GM03348 (cell line): ENCODE data around the gene PRDM16.
A peak's percentile ranks its signal among the peaks of the same experiment; 100 is the strongest.

Experiments
- DNase-seq: peaks from one replicate; pipeline ENCODE4 v3.0.0; 2012; ENCODE audit warnings: low spot score

Gene PRDM16

DNA sequence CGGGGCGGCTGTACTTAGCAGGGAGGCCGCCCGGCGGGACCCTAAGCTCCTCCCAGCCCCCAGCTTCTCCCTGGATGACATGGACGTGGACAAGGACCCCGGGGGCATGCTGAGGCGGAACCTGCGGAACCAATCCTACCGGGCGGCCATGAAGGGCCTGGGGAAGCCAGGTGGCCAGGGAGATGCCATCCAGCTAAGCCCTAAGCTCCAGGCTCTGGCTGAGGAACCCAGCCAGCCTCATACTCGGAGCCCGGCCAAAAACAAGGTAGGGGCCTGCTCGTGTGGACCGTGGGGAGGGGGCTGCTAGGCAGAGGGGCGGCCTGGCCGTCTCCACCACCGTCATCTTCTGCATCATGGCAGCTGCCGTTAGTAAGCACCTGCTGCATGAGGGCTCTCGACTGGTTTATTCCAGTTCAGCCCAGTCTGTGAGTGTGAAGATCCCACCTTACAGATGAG is 394.4 kb downstream of the PRDM16 start:
- no peak for DNase-seq

GRCh38 chr1:3463891-3464648 is 395.1 kb downstream of the PRDM16 start:
- no peak for DNase-seq

DNA sequence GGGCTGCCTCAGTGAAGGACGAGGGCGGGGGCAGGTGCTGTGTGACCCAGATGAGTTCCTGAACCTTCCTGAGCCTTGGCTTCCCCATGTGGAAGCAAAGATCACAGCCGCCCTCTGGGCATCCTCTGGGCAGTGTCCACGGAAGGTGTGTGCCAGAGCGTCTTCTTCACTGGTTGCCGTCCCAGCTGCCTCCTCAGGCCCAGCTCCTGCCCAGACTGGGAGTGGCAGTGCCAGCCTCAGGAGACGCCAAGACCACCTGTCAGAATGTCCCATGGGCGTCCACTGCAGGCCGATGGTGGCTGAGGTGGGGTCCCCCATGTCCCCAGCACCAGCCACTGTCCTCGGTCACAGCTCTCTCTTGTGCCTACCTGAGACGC is 395.6 kb downstream of the PRDM16 start:
- no peak for DNase-seq

DNA sequence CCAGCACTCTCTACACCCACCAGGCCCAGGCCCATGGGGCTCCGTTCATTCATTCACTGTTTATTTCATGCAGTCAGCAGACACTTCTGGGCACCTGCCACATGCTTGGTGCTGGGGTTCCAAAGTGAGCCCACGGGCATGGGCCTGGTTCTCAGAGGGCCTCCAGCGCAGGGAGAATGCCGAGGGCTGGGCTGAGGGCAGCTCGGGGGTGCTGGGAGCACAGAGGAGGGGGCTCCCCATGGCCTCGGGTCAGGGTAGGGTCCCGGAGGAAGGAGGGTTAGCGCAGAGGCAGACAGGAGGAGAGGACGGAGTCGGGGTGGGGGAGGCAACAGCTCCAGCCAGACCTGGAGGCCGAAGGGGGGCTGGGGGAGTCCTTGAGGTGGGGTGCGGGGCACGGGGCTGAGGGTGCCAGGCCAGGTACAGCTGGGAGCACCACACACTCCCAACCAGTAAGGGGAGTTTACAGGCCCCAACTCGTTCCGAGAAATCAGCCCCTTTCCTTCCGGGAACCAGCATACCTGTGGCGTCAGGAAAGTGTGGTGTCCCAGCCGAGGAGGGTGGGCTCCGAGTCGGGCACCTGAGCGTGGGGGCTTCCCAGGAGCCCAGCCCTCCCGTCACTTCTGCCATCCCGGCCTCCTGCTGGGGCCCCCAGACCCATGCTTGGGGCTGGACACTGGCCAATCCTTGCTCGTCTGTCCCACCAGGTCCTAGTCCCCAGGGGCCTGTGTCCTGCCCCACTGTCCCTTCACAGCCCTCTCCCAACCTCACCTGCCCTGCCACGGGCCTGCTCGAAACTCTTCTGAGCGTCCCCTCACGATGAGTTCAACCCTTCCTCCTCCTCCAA is 396.3 kb downstream of the PRDM16 start:
- no peak for DNase-seq

GRCh38 chr1:3465935-3466321 is 396.9 kb downstream of the PRDM16 start:
- no peak for DNase-seq

- no peak for DNase-seq
Measured at GRCh38 chr1:3466366-3467075, 397.5 kb downstream of the PRDM16 start.

DNA sequence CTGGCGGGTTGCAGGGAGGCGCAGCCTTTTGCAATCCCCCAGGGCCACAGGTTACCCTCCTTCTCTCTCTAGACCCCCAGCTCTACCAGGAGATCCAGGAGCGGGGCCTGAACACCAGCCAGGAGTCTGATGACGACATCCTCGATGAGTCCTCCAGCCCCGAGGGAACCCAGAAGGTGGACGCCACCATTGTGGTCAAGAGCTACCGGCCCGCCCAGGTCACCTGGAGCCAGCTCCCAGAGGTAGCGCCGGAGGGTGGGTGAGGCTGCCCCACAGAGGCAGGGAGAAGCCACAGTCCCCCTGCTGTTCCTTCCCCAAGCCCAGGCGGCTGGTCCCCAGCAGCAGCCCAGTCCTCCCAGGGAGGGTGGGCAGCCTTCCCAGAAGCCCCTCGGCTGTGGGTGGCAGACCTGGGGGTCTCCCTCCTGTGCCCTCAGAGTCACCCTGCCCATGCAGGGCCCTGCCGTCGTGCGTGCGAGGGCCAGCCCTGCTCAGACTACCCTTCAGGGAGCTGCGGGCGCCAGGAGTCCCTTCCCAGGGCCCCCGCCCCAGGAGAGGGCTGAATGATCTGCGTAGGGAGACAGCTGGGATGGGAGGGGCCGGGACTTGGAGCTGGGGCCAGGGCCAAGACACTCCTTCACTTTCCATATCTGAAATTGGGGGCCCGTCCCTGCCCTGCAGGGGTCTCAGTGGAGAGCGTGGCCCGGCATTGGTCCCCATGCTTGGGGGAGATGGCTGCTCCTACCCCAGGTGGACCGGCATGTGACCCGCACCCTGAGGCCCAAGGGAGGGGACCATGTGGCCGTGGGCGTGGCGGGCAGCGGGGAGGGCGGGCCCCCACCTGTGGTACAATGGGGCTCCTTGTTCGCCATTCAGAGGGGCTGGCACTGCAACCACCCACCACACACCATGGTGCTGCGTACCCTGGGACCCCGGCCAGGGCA is 398.4 kb downstream of the PRDM16 start:
- DNase-seq, result no peak

DNA sequence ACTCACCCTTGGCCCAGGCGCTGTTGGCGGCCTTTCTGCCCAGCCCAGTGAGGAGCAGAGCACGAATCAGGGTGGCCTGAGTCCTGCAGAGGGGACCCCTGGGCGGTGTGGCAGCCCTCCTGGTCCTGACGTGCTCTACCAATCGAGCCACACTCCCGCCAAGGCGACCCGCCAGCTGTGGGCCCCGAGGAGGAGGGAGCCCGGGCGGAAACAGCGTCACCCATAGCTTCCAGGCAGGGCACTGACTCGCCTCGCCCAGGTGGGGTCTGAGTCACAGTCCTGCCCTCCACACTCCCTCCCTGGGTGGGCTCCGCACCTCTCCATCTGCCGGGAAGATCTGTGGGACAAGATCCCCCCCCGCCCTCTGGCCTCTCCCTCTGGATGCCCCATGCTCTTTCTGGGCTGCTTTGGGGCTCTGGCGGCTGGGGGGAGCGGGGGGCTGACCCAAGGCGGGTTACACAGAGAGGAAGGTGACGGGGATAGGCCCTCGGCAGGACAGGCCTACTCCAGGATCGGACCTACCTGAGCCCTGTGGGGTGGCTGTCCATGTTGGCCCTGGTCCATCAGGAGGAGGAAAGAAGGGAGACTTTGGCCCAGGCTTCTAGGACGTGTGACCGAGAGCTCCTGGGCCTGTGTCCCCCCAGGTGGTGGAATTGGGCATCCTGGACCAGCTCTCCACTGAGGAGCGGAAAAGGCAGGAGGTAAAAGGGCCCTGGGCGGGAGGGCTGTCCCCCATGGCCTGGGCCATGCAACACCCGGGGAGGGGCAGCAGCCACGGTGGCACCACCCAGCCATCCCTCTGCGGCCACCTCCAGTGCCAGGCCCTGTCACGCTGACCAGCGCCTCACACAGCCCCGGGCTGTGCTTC is 399.5 kb downstream of the PRDM16 start:
- DNase-seq, result no peak

- no peak for DNase-seq
Measured at GRCh38 chr1:3469104-3469848, 400.3 kb downstream of the PRDM16 start.

DNA sequence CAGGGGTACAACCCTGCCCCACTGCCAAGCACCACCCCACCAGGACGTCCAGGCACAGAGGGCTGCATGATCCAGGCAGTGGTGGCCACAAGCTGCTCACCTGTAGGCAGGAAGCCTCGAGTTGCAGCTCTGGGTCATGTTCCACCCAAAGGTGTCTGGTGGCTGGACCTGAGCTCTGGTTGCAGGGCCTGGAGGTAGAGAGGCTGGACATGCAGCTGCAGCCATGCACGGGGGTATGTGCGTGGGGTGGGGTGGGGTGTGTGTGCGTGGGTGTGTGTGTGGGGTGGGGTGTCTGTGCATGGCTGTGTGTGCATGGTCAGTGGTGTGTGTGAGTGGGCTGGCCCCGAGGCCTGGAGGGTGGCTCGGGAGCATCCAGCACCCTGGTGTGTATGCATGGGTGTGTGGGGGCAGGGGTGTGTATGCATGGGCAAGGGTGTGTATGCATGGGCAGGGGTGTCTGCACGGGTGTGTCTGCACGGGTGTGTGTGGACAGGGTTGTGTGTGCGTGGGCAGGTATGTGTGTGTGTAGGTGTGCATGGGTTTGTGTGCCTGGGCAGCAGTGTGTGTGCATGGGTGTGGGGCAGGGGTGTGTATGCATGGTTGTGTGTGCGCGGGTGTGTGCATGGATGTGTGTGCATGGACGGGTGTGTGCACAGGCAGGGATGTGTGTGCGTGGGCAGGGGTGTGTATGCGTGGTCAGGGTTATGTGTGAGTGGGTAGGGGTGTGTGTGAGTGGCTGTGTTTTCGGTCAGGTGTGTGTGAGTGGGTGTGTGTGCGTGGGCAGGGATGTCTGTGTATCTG is 401.0 kb downstream of the PRDM16 start:
- DNase-seq, result no peak

GRCh38 chr1:3470650-3471355 is 401.8 kb downstream of the PRDM16 start:
- DNase-seq, result no peak

DNA sequence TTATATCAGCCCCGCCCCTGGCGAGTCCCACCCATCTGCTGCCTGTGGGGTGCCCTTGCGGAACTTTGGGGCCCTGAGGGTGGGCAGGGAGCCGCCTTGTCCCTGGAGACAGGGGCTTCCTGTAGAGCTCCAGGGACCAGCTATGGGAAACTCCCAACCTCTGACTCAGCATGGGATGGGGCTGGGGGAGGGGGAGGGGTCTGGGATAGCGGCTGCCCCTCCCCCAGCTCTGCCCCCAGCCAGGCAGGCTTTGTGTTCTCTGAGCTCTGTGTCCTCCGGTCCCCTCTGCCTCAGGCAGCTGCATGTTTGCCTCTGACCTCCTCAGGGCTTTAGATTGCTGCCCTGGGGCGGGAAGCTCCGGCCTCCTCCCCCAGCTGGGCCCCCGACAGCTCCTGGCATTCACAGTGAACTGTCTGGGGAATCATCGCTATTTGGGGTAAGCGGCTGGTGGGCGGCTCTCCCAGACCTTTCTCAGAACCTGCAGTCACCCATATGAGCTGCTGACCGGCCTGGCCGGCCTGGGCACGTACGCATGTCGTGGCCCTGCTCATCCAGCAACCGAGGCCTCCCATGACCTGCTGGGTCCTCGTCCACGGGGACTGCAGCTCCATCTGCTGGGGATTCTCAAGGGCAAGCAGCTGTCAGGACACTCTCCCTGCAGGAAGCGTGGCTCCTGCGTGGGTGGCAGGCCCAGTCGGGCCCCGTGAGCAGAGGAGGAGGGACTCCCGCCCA is 402.5 kb downstream of the PRDM16 start:
- DNase-seq, result peak; percentile 54

GRCh38 chr1:3472088-3472850 is 403.3 kb downstream of the PRDM16 start:
- no peak for DNase-seq

GRCh38 chr1:3472906-3473305 is 403.9 kb downstream of the PRDM16 start:
- no peak for DNase-seq

- peak; percentile 82 for DNase-seq
Measured at GRCh38 chr1:3473381-3473844, 404.4 kb downstream of the PRDM16 start.

DNA sequence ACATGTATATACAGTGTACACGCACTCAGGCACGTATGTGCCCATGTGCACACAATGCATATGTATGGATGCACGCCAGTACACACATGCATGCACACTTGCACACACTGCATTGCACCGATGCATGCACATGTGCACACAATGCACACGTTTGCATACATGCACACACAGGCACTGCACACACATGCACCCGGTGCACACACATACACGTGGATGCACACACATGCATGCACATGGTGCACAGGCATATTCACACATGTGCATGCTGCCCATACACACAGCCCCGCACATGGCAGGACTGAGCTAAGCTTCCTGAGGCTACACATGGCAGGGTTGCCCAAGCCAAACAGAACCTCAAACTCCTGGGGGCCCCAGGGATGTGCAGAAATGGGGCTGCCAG is 405.0 kb downstream of the PRDM16 start:
- DNase-seq, result no peak

DNA sequence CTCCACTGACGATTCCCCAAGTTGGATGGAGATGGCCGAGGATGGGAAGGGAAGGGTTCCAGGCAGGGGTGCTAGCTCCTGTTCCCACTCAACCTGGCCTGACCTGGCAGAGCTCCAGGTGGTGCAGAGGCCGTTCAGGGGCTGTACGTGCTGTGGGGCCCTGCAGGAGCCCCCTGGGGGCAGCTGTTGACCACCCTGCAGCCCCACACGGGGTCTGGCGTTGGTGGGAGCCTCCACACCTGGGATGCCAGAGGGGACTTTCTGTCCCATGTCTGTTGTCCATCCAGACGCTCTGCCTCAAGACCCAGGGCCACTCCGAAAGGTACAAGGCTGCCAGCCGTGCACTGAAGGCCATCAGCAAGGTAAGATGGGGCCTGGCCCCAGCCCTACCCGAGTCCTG is 405.4 kb downstream of the PRDM16 start:
- no peak for DNase-seq
